PFSK-1 (cell line): Measurements from ENCODE around the gene PINK1.

Experiments used
- POLR2AphosphoS5 ChIP-seq: IDR thresholded peaks from 2 replicates; pipeline ENCODE4 v1.6.1; 2012; ENCODE audit warnings: low read depth, mild to moderate bottlenecking, control low read depth, low read length, moderate library complexity
- TAF1 ChIP-seq: IDR thresholded peaks from 2 replicates; pipeline ENCODE4 v1.6.1; 2012; ENCODE audit warnings: low read length, control low read depth, borderline replicate concordance; ENCODE audit not compliant: insufficient read depth
- TF ChIP-seq, protein P1 (sequence below), 2 experiments: IDR thresholded peaks; 2 replicates each; pipeline versions ENCODE4 v1.6.1 to v1.8.0; 2011 to 2012; ENCODE audit warnings: low read depth in 2 of 2, low read length in 2 of 2, control low read depth in 1 of 2, inconsistent platforms in 1 of 2, mild to moderate bottlenecking in 1 of 2, moderate library complexity in 1 of 2; ENCODE audit not compliant: insufficient read depth in 1 of 2

GRCh38 chr1:20610970-20611369 lies 22.3 kb upstream of the PINK1 start:
- no peak for TF ChIP-seq POLR2AphosphoS5
- TF ChIP-seq TAF1 = no peak
- TF ChIP-seq, protein P1, sequence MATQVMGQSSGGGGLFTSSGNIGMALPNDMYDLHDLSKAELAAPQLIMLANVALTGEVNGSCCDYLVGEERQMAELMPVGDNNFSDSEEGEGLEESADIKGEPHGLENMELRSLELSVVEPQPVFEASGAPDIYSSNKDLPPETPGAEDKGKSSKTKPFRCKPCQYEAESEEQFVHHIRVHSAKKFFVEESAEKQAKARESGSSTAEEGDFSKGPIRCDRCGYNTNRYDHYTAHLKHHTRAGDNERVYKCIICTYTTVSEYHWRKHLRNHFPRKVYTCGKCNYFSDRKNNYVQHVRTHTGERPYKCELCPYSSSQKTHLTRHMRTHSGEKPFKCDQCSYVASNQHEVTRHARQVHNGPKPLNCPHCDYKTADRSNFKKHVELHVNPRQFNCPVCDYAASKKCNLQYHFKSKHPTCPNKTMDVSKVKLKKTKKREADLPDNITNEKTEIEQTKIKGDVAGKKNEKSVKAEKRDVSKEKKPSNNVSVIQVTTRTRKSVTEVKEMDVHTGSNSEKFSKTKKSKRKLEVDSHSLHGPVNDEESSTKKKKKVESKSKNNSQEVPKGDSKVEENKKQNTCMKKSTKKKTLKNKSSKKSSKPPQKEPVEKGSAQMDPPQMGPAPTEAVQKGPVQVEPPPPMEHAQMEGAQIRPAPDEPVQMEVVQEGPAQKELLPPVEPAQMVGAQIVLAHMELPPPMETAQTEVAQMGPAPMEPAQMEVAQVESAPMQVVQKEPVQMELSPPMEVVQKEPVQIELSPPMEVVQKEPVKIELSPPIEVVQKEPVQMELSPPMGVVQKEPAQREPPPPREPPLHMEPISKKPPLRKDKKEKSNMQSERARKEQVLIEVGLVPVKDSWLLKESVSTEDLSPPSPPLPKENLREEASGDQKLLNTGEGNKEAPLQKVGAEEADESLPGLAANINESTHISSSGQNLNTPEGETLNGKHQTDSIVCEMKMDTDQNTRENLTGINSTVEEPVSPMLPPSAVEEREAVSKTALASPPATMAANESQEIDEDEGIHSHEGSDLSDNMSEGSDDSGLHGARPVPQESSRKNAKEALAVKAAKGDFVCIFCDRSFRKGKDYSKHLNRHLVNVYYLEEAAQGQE (IDR thresholded peaks at IDR 0.05; ENCODE audit: insufficient read depth in 1 of 2, low read depth in 2 of 2, low read length in 2 of 2) = no peak
